GM19395 (cell line): Measurements from ENCODE around the gene PHLPP2.
"Not testable (repeated sequence)": the region's sequence is repeated elsewhere in the genome, so short reads cannot be mapped to it uniquely, and the experiment has no call there.

Experiments
- ATAC-seq: cut with Tn5 transposase; IDR thresholded peaks from one replicate; pipeline ENCODE4 v1.9.1; 2021; ENCODE audit warnings: mild to moderate bottlenecking, moderate library complexity; ENCODE audit not compliant: unreplicated experiment

Gene PHLPP2

GRCh38 chr16:71625113-71625850 lies 99.2 kb downstream of the PHLPP2 start:
- no peak for ATAC-seq

GRCh38 chr16:71623597-71623996 lies 100.9 kb downstream of the PHLPP2 start:
- ATAC-seq, result no peak

- ATAC-seq, result no peak
Observed at GRCh38 chr16:71622088-71622487, 102.4 kb downstream of the PHLPP2 start.

GRCh38 chr16:71618429-71618828 lies 106.1 kb downstream of the PHLPP2 start:
- no peak for ATAC-seq

- not testable (repeated sequence) for ATAC-seq
Observed at GRCh38 chr16:71614956-71615355, 109.5 kb downstream of the PHLPP2 start.

- peak; percentile 48 for ATAC-seq
Observed at GRCh38 chr16:71610936-71611871, 113.3 kb downstream of the PHLPP2 start.

GRCh38 chr16:71610447-71610846 lies 114.1 kb downstream of the PHLPP2 start:
- no peak for ATAC-seq

GRCh38 chr16:71609066-71609465 lies 115.4 kb downstream of the PHLPP2 start:
- no peak for ATAC-seq

- ATAC-seq, result no peak
Observed at GRCh38 chr16:71600822-71601221, 123.7 kb downstream of the PHLPP2 start.

GRCh38 chr16:71598426-71598825 lies 126.1 kb downstream of the PHLPP2 start:
- not testable (repeated sequence) for ATAC-seq

GRCh38 chr16:71595340-71595826 lies 129.1 kb downstream of the PHLPP2 start:
- ATAC-seq, result not testable (repeated sequence)
